AG04449 (cell line): ENCODE results near the gene PARP11.

Source experiments
- CTCF ChIA-PET: fragments of 350-600 bp; formaldehyde crosslinking; extraction: SDS; loops from one replicate; lab custom pipeline; 2021; ENCODE audit warnings: antibody characterized with exemption; lab: Yijun Ruan, JAX
- POLR2A ChIA-PET: fragments of 400-600, 350-600 bp; formaldehyde crosslinking; extraction: SDS; loops from one replicate; lab custom pipeline; 2020; ENCODE audit warnings: antibody characterized with exemption, inconsistent platforms; lab: Yijun Ruan, JAX
- DNase-seq: peaks from one replicate; pipeline ENCODE4 v3.0.0-alpha.2; 2010; ENCODE audit warnings: low read depth, low spot score
- H3K4me3 ChIP-seq: 2 replicates; pipeline ENCODE4 v1.5.1; 2011; ENCODE audit warnings: low read depth, mild to moderate bottlenecking, control low read depth, low read length
- TF ChIP-seq, protein P1 (sequence below): IDR thresholded peaks from one replicate; pipeline ENCODE4 v1.5.1; 2011; ENCODE audit warnings: mild to moderate bottlenecking, moderate library complexity, low read length, control low read depth, inconsistent platforms; ENCODE audit not compliant: insufficient read depth; ENCODE audit errors: missing control alignments

Gene PARP11, protein sequence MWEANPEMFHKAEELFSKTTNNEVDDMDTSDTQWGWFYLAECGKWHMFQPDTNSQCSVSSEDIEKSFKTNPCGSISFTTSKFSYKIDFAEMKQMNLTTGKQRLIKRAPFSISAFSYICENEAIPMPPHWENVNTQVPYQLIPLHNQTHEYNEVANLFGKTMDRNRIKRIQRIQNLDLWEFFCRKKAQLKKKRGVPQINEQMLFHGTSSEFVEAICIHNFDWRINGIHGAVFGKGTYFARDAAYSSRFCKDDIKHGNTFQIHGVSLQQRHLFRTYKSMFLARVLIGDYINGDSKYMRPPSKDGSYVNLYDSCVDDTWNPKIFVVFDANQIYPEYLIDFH

DNA sequence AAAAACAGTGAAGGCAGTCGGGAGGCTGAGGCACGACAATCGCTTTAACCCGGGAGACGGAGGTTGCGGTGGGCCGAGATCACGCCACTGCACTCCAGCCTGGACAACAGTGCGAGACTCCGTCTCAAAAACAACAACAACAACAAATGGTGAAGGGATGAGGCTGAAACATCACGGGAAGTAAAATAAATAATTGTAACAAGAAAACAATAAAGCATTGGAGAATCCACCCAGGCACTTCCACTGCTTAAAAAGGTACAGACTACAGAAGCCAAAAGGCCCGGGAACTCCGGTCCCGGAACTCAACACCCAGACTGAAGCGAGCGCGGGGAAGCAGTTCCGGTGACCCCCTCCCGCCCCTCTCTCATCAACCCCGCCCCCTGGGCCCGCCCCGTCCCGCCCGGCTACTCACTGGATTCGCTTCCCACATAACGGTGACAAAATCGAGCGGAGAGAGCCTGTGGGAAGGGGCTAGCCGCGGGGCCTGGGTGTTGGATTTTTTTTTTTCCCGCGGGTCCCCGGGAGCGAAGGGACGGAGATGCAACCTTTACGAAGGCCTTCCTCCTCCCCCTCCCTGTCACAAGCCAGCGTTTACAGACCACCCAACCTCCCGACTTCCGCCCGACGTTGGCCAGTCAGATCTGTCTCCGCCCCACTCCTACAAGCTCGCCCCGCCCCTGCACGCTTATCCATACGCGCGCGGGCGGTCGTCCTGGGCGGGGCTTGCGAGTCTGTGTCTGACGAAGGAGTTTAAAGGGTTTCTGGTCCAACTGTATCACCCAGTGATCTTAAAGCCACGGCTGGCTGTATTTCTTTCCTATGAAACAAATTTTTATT is at the start of gene PARP11:
PARP11 (minus strand) TSS at position 600 of the 837 bp plus-strand sequence; CDS start at position 430, 170 bp downstream.
- TF ChIP-seq, protein P1, sequence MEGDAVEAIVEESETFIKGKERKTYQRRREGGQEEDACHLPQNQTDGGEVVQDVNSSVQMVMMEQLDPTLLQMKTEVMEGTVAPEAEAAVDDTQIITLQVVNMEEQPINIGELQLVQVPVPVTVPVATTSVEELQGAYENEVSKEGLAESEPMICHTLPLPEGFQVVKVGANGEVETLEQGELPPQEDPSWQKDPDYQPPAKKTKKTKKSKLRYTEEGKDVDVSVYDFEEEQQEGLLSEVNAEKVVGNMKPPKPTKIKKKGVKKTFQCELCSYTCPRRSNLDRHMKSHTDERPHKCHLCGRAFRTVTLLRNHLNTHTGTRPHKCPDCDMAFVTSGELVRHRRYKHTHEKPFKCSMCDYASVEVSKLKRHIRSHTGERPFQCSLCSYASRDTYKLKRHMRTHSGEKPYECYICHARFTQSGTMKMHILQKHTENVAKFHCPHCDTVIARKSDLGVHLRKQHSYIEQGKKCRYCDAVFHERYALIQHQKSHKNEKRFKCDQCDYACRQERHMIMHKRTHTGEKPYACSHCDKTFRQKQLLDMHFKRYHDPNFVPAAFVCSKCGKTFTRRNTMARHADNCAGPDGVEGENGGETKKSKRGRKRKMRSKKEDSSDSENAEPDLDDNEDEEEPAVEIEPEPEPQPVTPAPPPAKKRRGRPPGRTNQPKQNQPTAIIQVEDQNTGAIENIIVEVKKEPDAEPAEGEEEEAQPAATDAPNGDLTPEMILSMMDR = no peak
- peak within 1 kb of the TSS; percentile 82 for H3K4me3 ChIP-seq
- ChIA-PET POLR2A (interaction anchor here (0.7 to 1.0 kb wide), 3 partner anchors 11 to 738 kb away, joined by 3 to 5 read pairs (median 4); no protein-coding TSS in a partner anchor), CTCF (interaction anchor here (1.0 to 1.6 kb wide), 3 partner anchors 12 to 573 kb away, joined by 6 to 15 read pairs (median 8); no protein-coding TSS in a partner anchor)
- DNase-seq = peak; percentile 84

DNA sequence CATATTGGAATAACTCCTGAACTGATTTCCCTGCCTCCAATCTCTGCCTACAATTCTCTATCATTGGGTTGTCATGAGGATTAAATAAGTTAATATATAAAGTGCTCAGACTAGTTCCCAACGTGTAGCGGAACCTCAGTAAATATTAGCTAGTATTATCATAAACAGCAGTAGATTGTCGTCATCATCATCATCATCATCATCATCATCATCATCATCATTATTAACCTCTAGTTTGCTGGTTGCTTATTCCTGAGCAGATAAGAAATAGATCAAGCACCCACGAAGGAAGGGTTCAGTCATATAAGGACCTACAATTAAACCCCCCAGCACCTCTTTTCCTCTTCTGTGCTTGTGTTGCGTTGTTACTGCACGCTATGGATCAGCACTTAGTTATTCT is 48.8 kb upstream of the PARP11 start:
- CTCF ChIA-PET = no interaction called here
- no peak overlapping the region for H3K4me3 ChIP-seq
- POLR2A ChIA-PET = no interaction called here
- DNase-seq = no peak
- TF ChIP-seq, protein P1 = no peak

DNA sequence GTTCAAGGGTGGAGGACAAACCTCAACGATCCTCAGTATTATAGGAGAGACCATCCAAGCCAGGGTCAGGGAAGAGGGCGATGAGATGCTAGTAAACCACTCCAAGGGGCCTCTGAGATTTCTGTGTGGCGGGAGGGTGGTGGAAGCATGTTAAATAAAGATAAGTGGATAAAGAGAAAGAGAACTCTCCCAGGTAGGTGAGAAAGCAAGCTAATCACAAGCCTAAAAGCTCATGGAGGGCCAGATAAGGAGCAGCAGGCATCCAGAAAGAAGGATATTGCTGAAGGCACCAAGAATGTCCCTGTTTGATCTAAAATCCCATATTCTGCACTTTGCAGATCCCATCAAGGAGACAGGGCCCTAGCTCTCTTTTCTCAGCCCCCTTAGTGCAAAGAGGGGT is 48.3 kb upstream of the PARP11 start:
- no peak overlapping the region for H3K4me3 ChIP-seq
- ChIA-PET CTCF (no interaction called here), POLR2A (no interaction called here)
- TF ChIP-seq, protein P1 = no peak
- no peak for DNase-seq

DNA sequence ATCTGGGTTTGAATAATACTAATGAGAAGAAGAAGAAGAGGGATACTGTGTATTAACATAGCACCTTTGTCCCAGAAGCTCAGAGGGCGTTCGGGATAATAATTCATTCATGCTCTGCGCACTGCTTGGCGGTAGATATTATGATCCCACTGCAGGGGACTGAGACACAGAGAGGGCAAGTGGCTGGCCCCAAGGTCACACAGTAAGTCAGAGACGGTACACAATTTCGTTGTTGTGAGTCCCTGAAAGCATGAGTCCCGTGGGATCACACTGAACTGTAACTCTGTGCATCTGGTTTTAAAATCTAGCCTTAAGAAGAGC is 47.9 kb upstream of the PARP11 start:
- ChIA-PET POLR2A (no interaction called here), CTCF (interaction anchor here (1.2 kb wide), 1 partner anchor 356 kb away, joined by 3 read pairs; no protein-coding TSS in a partner anchor)
- no peak overlapping the region for H3K4me3 ChIP-seq
- no peak for DNase-seq
- TF ChIP-seq, protein P1 = no peak

DNA sequence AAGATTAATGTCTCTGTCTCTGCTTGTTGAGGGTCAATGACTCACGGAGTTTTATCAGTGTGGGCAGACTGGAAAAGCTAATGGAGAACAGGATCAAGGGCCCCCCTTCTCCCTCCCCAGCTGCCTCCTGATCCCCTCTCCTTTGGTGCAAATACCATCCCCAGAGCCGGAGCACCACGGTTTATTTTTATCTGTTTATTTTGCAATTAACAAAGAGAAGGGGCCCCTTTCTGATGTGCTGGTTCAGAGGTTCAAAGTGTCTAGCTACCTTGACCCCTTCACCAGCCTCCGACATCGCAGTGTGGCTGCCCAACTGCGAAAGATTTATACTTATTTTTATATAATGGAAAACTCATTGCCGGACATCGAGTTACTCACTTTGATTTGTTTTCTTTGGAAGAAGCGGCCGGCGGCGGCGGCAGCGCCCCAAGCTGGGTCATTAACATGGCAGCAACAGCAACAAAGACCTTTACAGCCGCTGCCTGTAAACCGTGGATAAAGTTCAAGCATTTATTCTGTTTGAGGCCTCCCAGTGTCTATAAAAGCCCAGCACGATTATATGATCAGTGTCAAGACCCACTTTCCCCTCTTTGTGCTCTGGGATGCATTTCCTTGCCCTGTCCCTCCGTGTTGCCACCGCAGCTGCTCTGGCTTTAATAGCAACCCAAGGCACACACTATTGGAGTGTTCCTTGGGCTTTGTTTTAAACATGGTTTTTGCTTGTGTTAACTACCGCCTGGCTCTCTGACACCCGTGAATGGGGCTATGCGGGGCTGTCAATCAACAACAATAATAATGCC is 47.4 kb upstream of the PARP11 start:
- ChIA-PET CTCF (interaction anchor here (1.2 kb wide), 1 partner anchor 357 kb away, joined by 3 read pairs; no protein-coding TSS in a partner anchor), POLR2A (no interaction called here)
- no peak for DNase-seq
- TF ChIP-seq, protein P1 = no peak
- H3K4me3 ChIP-seq = no peak overlapping the region
